Measurements from ENCODE around the gene SMIM33. TPM values are rescaled to one million over a fixed set of nuclear protein-coding genes. Genes with fewer than 3 reads are reported as not detected.

Gene SMIM33
- total RNA-seq = under 0.01 TPM in 1 of 2 replicates, not detected in the other

GRCh38 chr5:139470821-139471300 lies at the start of gene SMIM33:
SMIM33 (plus strand) TSS chr5:139471004; CDS start chr5:139471122, 118 bp downstream.

DNA sequence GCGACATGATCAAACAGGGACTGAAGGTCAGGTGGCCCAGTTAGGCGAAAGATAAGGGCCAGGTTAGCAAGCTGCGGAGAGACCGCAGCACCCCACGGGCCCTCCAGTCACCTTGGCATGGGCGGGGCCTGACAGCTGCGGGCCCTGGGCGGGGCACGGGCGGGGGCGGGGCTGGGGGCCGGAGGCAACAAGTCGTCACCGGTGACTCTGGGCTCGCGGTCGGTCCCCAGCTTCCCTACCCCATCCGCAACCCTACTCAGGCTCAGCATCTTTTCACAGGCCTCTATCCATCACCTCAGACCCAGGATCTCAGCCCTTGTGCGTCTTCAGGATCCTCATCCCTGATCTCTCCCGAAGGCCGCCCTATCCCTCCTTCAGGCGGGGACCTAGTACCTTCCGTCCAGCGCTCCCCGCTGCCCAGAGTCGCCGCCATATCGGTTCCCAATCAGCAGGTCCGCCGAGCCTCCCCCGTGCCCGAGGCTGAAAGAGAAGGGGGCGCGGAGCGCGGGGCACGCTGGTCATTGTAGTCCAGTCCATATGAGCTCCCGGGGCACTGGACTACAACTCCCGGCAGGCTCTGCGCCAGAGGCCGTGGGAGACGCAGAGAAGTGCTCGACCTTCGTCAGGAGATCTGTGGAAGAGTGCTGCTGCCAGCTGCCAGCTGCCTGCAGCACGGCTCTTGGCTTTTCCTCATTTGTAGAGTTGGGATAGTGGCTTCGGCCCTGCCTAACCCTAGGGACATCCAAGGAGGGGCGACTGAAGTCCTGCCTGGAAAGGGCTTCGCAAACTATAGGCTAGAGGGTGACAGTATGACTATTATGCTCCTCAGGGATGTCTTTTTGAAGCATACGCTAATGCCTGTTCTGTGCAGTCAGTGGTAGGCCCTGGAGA lies 31.5 kb upstream of the SMIM33 start, which contains the start of gene DNAJC18:
Gene DNAJC18 (minus strand): TSS at position 513 of the 891 bp plus-strand sequence. CDS start 80 bp downstream, at position 433.

DNA sequence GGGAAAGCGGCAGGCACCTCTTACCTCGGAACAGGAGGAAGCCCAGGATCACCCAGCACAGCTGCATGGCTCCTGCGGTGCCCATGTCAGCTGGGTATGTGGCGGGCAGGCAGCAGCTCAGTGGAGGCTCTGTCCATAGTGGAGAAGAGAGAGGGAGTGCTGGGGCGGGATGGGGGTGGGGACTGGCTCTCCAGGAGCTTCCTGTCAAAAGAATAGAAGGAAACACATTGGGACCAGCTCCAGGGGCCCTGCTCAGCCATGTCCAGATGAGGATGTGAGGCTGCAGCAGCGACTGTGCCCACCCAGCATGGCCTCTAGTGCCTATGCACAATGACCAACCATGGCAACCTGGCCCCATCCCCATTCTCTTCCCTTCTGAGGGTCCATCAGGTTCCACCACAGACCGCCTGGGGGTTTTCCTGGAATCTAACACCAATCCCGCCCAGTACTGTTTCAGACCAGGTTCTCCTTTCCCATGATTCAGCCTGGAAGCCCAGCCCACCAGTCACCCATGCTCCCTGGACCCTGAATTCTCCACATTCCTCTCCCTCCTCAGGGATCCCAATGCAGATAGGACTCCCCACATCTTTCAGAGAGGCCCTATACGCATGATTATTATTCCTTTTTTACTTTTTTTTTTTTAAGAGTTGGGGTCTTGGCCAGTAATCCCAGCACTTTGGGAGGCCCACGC lies 8.1 kb upstream of the SMIM33 start, which contains the start of gene ECSCR:
Gene ECSCR (minus strand): TSS at position 158 of the 691 bp plus-strand sequence. CDS start 73 bp downstream, at position 85.

DNA sequence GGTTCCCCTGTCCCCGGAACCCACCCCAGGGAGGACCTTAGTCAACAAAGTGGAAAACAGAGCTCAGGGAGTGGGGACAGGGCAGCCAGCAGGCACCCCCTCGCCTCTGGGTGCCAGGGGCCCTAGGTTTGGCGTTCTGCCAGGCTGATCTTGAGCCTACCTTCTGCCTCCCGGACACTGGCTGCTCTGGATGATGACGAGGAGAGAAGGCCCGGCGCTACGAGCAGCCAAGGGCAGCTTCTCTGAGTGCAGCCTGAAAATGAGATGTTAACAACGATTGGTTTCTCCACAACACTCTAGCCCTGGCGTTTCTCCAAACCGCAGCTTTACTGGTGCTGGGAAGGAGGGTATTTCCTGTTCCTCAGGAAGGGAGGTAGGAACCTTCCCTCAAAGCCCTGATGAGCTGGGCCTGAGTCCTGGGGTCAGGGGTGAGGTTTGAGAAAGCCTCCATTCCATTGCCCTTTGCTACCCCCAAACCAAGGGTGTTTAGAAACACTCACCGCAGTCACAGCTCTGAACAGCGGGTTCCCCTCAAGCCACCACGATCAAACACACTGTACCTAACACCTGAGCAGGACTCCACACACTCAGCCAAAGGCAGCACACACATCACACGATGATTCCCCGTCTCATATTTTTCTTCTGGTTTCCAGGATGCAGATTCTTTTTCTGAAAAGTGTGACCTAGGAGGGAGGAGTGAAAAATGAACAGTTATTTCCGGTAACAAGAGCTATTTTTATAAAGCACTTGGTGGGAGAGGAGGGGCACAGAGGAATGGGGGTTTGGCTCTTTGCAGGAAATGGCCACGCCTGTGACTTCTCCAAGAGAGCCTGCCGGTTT lies 11.5 kb downstream of the SMIM33 start, which contains the start of gene STING1:
Gene STING1 (minus strand): TSS at position 709 of the 840 bp plus-strand sequence. CDS start 1,054 bp downstream, outside the sequence.

Other genes with a start within 250 kb of the SMIM33 start
- 209 and 287 TPM in 2 replicates for gene MATR3, start 177.3 kb upstream of the SMIM33 start, total RNA-seq
- gene PAIP2, start 129.2 kb upstream of the SMIM33 start, total RNA-seq = 109 and 179 TPM in 2 replicates
- not detected in 2 replicates for gene SLC23A1, start 87.7 kb upstream of the SMIM33 start, total RNA-seq
- 0.32 and 0.46 TPM in 2 replicates for gene MZB1, start 81.1 kb upstream of the SMIM33 start, total RNA-seq
- 0.61 and 0.65 TPM in 2 replicates for gene PROB1, start 75.9 kb upstream of the SMIM33 start, total RNA-seq
- gene SPATA24, start 66.9 kb upstream of the SMIM33 start, total RNA-seq = 10.1 and 14.4 TPM in 2 replicates
- gene DNAJC18, start 31.5 kb upstream of the SMIM33 start, total RNA-seq = 7.6 and 8.4 TPM in 2 replicates
- 312 and 378 TPM in 2 replicates for gene ECSCR, start 8.3 kb upstream of the SMIM33 start, total RNA-seq
- gene STING1, start 11.8 kb downstream of the SMIM33 start, total RNA-seq = 51.1 and 52.0 TPM in 2 replicates
- gene UBE2D2, start 90.3 kb downstream of the SMIM33 start, total RNA-seq = 56.1 and 66.3 TPM in 2 replicates
- gene CXXC5, start 177.3 kb downstream of the SMIM33 start, total RNA-seq = 17.9 and 27.7 TPM in 2 replicates

Data from epithelial cell of umbilical artery (primary cell).